NT2/D1 (cell line): ENCODE measurements around the gene PRKAG2.

Experiments used
- DNase-seq: peaks from one replicate; pipeline ENCODE4 v3.0.0-alpha.2; 2011; ENCODE audit warnings: low read depth, low spot score
- H3K27me3 ChIP-seq: 2 replicates; pipeline ENCODE4 v1.6.0; 2011; ENCODE audit warnings: mild to moderate bottlenecking; ENCODE audit not compliant: insufficient read length, insufficient read depth
- H3K36me3 ChIP-seq: 2 replicates; pipeline ENCODE4 v1.6.1; 2011; ENCODE audit warnings: mild to moderate bottlenecking, low read length, mixed read lengths; ENCODE audit not compliant: insufficient read depth, insufficient read length
- H3K4me1 ChIP-seq: 2 replicates; pipeline ENCODE4 v1.5.1; 2011; ENCODE audit not compliant: insufficient read depth, insufficient read length
- H3K4me3 ChIP-seq: 2 replicates; pipeline ENCODE4 v1.5.1; 2011; ENCODE audit warnings: low read depth; ENCODE audit not compliant: insufficient read length
- H3K9ac ChIP-seq: 2 replicates; pipeline ENCODE4 v1.6.0; 2011; ENCODE audit warnings: low read depth; ENCODE audit not compliant: insufficient read length
- H3K9me3 ChIP-seq: 2 replicates; pipeline ENCODE4 v1.5.1; 2011; ENCODE audit warnings: mild to moderate bottlenecking, low read length; ENCODE audit not compliant: insufficient read depth
- SUZ12 ChIP-seq: IDR thresholded peaks from 2 replicates; pipeline ENCODE4 v1.6.1; 2011; ENCODE audit not compliant: insufficient read length, insufficient read depth; ENCODE audit errors: extremely low read depth
- YY1 ChIP-seq: IDR thresholded peaks from 2 replicates; pipeline ENCODE4 v1.6.1; 2011; ENCODE audit not compliant: insufficient read length, insufficient read depth
- ZNF274 ChIP-seq: IDR thresholded peaks from 2 replicates; pipeline ENCODE4 v1.6.1; 2011; ENCODE audit warnings: mild to moderate bottlenecking, low read depth, low read length

The PRKAG2 gene

DNA sequence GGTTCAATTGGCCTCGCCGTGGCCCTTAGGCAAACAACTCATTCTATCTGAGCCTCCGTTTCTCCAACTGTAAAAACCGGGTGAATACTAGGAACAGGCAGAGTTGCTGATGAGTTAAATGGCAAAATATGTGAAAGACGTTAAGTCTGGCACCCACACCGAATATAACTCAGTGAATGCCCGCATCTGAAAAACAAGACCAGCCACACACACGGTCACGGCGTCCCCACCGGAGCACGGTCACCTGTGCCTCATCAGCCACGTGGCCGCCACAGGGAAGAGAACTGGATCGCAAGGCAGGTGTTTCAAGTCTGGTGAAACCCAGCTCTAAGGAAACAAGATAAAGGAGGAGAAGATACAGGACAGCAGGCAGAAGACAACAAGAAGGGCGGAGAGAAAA lies 20.4 kb downstream of the PRKAG2 start:
- no peak for DNase-seq
- TF ChIP-seq YY1 = no peak
- Histone ChIP-seq H3K9ac (no peak overlapping the region), H3K4me1 (peaks cover 2% of the 10 kb centered on the region), H3K36me3 (no peaks in the 10 kb centered on the region), H3K9me3 (no peaks in the 10 kb centered on the region), H3K27me3 (no peaks in the 10 kb centered on the region), H3K4me3 (no peak overlapping the region)

- H3K27me3 ChIP-seq = no peaks in the 10 kb centered on the region
- peaks cover 2% of the 10 kb centered on the region for H3K4me1 ChIP-seq
- H3K4me3 ChIP-seq = no peak overlapping the region
- H3K9me3 ChIP-seq = no peaks in the 10 kb centered on the region
- DNase-seq = no peak
- no peak for TF ChIP-seq SUZ12
- no peak for TF ChIP-seq ZNF274
- no peak for TF ChIP-seq YY1
- no peaks in the 10 kb centered on the region for H3K36me3 ChIP-seq
- H3K9ac ChIP-seq = no peak overlapping the region
These were observed 20.8 kb downstream of the PRKAG2 start for GRCh38 chr7:151856098-151856497.

DNA sequence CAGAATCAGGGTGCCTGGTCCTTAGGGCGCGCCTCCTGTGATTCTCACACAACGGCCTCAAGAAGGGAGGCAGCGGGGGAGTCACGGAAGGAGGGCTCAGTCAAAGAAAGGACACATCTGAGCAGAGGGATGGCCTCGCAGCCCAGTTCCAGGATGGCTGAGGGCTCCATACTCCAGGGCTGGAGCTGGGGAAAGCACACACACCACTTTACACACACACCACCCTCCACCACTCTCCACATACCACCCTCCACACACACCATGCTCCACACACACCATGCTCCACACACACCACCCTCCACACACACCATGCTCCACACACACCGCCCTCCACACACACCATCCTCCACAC lies 22.2 kb downstream of the PRKAG2 start:
- no peak for DNase-seq
- TF ChIP-seq ZNF274 = no peak
- TF ChIP-seq YY1 = no peak
- TF ChIP-seq SUZ12 = no peak
- no peak overlapping the region for H3K4me3 ChIP-seq
- no peaks in the 10 kb centered on the region for H3K27me3 ChIP-seq
- peaks cover 2% of the 10 kb centered on the region for H3K4me1 ChIP-seq
- no peaks in the 10 kb centered on the region for H3K36me3 ChIP-seq
- no peaks in the 10 kb centered on the region for H3K9me3 ChIP-seq
- H3K9ac ChIP-seq = no peak overlapping the region

DNA sequence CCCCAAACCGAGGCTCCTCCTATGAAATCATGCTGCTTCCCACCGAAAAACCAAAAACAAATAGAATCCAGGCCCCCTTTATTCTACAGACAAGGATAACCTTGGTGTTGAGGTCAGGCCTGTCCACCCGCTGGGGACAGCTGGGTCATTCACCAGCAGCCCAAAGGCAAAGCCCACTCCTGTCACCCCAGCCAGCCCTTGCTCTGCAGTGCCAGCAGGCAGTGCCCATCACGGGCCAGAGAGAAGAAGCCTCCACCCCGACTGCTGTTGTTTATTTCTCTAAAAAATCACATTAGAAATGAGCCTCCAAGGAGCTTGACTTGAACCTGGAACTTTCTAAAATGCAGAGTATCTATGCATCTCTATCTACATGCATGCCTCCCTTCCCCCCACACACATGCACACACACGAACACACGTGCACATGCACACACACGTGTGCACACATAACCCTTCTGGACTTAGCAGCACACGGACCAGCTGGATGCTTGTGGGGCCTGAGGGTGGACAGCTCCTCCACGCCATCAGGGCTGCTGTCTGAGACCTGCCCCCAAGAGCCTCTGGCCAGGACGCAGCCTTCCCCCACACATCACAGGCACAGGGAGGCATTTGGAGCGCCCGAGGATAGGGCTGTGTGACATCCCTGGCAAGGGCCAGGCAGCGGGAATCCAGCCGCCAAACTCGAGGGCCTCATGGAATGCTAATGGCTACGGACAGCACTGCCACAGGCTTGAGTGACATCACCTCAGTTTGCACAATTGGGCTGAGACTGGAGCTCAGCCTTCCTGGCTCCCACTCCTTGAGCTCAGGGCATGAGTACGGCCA lies 22.8 kb downstream of the PRKAG2 start:
- Histone ChIP-seq H3K4me3 (no peak overlapping the region), H3K4me1 (peaks cover 2% of the 10 kb centered on the region), H3K36me3 (no peaks in the 10 kb centered on the region), H3K9ac (no peak overlapping the region), H3K27me3 (no peaks in the 10 kb centered on the region), H3K9me3 (no peaks in the 10 kb centered on the region)
- no peak for DNase-seq
- TF ChIP-seq ZNF274 = no peak
- no peak for TF ChIP-seq YY1
- TF ChIP-seq SUZ12 = no peak

- Histone ChIP-seq H3K36me3 (no peaks in the 10 kb centered on the region), H3K9ac (no peak overlapping the region), H3K9me3 (no peaks in the 10 kb centered on the region), H3K4me3 (no peak overlapping the region), H3K27me3 (no peaks in the 10 kb centered on the region), H3K4me1 (peaks cover 2% of the 10 kb centered on the region)
- no peak for DNase-seq
- no peak for TF ChIP-seq SUZ12
- no peak for TF ChIP-seq YY1
- TF ChIP-seq ZNF274 = no peak
These were observed 24.2 kb downstream of the PRKAG2 start for GRCh38 chr7:151852486-151853396.

DNA sequence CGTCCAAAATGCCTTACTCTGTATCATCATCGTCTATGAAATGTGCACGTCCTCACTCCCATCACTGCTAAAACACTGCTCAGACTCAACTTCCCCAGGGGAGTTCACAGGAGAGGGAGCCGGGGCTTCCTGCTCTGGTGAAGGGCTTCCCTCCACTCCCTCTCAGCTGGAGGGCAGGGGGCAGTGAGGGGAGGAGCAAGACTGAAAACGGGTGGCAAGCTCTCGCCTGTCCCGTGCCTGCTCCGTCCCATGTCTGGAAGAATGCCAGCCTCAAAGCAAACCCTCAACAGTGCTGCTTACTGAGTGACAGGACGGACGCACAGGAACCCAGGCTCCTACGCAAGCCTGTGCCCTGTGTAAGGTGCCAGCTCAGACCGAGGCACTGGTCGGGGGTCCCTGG lies 25.1 kb downstream of the PRKAG2 start:
- no peaks in the 10 kb centered on the region for H3K9me3 ChIP-seq
- TF ChIP-seq ZNF274 = no peak
- no peak for TF ChIP-seq SUZ12
- no peak for TF ChIP-seq YY1
- no peaks in the 10 kb centered on the region for H3K36me3 ChIP-seq
- no peak overlapping the region for H3K4me3 ChIP-seq
- H3K4me1 ChIP-seq = peaks cover 2% of the 10 kb centered on the region
- no peaks in the 10 kb centered on the region for H3K27me3 ChIP-seq
- DNase-seq = no peak
- H3K9ac ChIP-seq = no peak overlapping the region

DNA sequence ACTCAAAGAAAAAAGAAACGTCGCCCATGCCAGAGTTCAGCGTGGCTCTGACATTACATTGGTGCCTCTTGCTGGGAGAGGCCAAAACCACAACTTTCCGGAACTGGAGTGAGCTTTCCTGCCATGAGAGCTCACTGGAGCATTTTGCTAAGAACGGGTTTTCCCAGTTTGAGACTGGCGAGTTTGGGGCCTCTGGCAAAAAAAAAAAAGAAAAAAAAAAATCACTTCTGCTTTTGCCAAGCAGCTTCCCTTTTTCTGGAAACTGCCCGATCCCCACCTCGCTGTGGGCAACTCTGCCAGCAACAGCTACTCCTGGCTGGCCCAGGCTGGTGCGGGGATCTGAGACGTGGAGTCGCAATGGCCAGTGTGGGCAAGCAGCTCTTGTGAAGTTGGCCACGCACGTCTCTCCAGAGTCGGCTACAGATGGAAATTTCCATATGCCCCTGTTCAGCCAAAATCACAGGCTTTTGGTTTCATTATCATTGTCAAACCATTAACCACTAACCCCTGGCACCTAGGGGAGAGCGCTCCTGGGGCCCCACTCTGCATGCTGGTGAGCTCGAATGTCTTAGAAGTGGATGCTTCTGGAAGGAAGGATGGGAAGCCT lies 25.7 kb downstream of the PRKAG2 start:
- Histone ChIP-seq H3K4me3 (no peak overlapping the region), H3K9ac (no peak overlapping the region), H3K27me3 (no peaks in the 10 kb centered on the region), H3K4me1 (peaks cover 2% of the 10 kb centered on the region), H3K9me3 (no peaks in the 10 kb centered on the region), H3K36me3 (no peaks in the 10 kb centered on the region)
- DNase-seq = no peak
- TF ChIP-seq SUZ12 (no peak), YY1 (no peak), ZNF274 (no peak)
